ENCODE measurements around the gene PPM1D. TPM values are rescaled to one million over a fixed set of nuclear protein-coding genes. Genes with fewer than 3 reads are reported as not detected.
A peak's percentile ranks its signal among the peaks of the same experiment; 100 is the strongest.

Gene PPM1D
- total and polyA plus RNA-seq, 2 of the 13 experiments (the other 11 are each of a cell fraction or from before 2014, with no cell fraction given): 8.0 to 26.2 TPM

DNA sequence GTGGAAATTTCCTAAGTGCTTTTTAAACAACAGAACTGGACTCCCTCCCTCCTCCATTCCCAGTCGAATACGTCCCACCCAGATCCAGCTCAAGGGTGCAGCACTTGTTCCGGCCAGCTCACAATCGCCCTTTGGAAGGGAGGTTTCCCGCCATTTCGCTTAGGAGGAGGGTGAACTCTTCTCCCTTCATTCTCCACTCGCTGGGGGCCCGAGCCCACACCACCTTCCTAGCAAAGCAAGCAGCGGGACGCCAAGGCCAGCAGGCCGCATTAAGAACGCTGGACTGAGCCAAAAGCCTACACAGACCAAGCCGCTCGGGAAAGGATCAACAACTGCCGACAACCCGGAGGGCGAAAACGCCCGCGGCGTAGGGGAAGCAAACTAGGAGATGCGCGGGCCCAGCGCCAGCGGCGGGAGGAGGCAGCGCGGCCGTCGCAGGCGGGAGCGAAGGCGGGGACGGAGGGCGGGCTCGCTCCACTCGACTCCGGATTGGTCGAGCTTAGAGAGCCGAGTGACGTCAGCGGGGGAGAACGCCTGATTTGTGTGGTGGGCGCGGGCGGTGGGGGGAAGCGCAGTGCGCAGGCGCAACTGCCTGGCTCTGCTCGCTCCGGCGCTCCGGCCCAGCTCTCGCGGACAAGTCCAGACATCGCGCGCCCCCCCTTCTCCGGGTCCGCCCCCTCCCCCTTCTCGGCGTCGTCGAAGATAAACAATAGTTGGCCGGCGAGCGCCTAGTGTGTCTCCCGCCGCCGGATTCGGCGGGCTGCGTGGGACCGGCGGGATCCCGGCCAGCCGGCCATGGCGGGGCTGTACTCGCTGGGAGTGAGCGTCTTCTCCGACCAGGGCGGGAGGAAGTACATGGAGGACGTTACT lies at the start of gene PPM1D (continued):
- TF ChIP-seq GABPA (IDR thresholded peaks at IDR 0.05; ENCODE audit: low read depth, low read length) (no peak), GABPA (CRISPR knock-in tag; IDR thresholded peaks at IDR 0.05; ENCODE audit: low read depth) (peak; percentile 65), GATA4 (IDR thresholded peaks at IDR 0.05; ENCODE audit: borderline replicate concordance, low read depth) (peak; percentile 89), DR1 (CRISPR knock-in tag; IDR thresholded peaks at IDR 0.05) (peak; percentile 93; the same call in 1 of the 2 replicates), ZSCAN9 (CRISPR knock-in tag; IDR thresholded peaks at IDR 0.05; ENCODE audit: borderline replicate concordance) (peak; percentile 94), THAP11 (CRISPR knock-in tag; IDR thresholded peaks at IDR 0.05) (peak; percentile 86), KLF12 (CRISPR knock-in tag; IDR thresholded peaks at IDR 0.05; ENCODE audit: borderline replicate concordance) (peak; percentile 86), KDM4B (CRISPR knock-in tag; IDR thresholded peaks at IDR 0.05) (peak; percentile 67), PTBP1 (IDR thresholded peaks at IDR 0.05; ENCODE audit: low read depth, low read length, poor library complexity, severe bottlenecking) (peak; percentile 36), MAZ (IDR thresholded peaks at IDR 0.05; ENCODE audit: borderline replicate concordance, low read depth, low read length) (peak; percentile 88), MAZ (CRISPR knock-in tag; IDR thresholded peaks at IDR 0.05; ENCODE audit: low read depth) (peak; percentile 93), ZNF577 (CRISPR knock-in tag; IDR thresholded peaks at IDR 0.05; ENCODE audit: borderline replicate concordance, low read depth) (no peak), GFI1 (CRISPR knock-in tag; IDR thresholded peaks at IDR 0.05; ENCODE audit: borderline replicate concordance) (peak; percentile 61; the same call in 1 of the 2 replicates), GATAD2A (CRISPR knock-in tag; IDR thresholded peaks at IDR 0.05) (peak; percentile 54), KLF15 (CRISPR knock-in tag; IDR thresholded peaks at IDR 0.05; ENCODE audit: borderline replicate concordance) (0 out of 2 replicates have a peak, but pooled peaks have one; percentile 80), RXRA (CRISPR knock-in tag; IDR thresholded peaks at IDR 0.05) (peak; percentile 87), ARHGAP35 (CRISPR knock-in tag; IDR thresholded peaks at IDR 0.05; ENCODE audit: borderline replicate concordance) (peak; percentile 58), ZNF329 (CRISPR knock-in tag; IDR thresholded peaks at IDR 0.05; ENCODE audit: low read depth) (peak; percentile 42; the same call in 1 of the 2 replicates), HOXA9 (CRISPR knock-in tag; IDR thresholded peaks at IDR 0.05; ENCODE audit: borderline replicate concordance) (peak; percentile 95), RFX1 (IDR thresholded peaks at IDR 0.05) (no peak), SP4 (CRISPR knock-in tag; IDR thresholded peaks at IDR 0.05) (peak; percentile 73; the same call in 1 of the 2 replicates), ZFP36 (IDR thresholded peaks at IDR 0.05; ENCODE audit: borderline replicate concordance, low read depth, low read length, partially characterized antibody) (no peak), FOXK2 (IDR thresholded peaks at IDR 0.05) (no peak; the same call in 1 of the 2 replicates)
- TF ChIP-seq, protein P1, sequence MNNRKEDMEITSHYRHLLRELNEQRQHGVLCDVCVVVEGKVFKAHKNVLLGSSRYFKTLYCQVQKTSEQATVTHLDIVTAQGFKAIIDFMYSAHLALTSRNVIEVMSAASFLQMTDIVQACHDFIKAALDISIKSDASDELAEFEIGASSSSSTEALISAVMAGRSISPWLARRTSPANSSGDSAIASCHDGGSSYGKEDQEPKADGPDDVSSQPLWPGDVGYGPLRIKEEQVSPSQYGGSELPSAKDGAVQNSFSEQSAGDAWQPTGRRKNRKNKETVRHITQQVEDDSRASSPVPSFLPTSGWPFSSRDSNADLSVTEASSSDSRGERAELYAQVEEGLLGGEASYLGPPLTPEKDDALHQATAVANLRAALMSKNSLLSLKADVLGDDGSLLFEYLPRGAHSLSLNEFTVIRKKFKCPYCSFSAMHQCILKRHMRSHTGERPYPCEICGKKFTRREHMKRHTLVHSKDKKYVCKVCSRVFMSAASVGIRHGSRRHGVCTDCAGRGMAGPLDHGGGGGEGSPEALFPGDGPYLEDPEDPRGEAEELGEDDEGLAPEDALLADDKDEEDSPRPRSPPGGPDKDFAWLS (CRISPR knock-in tag; IDR thresholded peaks at IDR 0.05; ENCODE audit: borderline replicate concordance): peak; percentile 53; the same call in 1 of the 2 replicates
- TF ChIP-seq, protein P2, sequence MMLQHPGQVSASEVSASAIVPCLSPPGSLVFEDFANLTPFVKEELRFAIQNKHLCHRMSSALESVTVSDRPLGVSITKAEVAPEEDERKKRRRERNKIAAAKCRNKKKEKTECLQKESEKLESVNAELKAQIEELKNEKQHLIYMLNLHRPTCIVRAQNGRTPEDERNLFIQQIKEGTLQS (CRISPR knock-in tag; IDR thresholded peaks at IDR 0.05): peak; percentile 63; the same call in 1 of the 2 replicates
- TF ChIP-seq, protein P3, sequence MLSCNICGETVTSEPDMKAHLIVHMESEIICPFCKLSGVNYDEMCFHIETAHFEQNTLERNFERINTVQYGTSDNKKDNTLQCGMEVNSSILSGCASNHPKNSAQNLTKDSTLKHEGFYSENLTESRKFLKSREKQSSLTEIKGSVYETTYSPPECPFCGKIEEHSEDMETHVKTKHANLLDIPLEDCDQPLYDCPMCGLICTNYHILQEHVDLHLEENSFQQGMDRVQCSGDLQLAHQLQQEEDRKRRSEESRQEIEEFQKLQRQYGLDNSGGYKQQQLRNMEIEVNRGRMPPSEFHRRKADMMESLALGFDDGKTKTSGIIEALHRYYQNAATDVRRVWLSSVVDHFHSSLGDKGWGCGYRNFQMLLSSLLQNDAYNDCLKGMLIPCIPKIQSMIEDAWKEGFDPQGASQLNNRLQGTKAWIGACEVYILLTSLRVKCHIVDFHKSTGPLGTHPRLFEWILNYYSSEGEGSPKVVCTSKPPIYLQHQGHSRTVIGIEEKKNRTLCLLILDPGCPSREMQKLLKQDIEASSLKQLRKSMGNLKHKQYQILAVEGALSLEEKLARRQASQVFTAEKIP (CRISPR knock-in tag; IDR thresholded peaks at IDR 0.05; ENCODE audit: borderline replicate concordance): no peak; the same call in 1 of the 2 replicates

Data from HepG2 (cell line).